SU-DHL-6 (cell line): ENCODE data around the gene CFAP20DC.

Source experiments
- H2AFZ ChIP-seq: fragments of 200-600 bp; sonication (generic); 2 replicates; pipeline ENCODE4 v1.6.1; 2014; ENCODE audit warnings: low read depth, mild to moderate bottlenecking, moderate library complexity, mixed read lengths, antibody characterized with exemption, low read length; ENCODE audit not compliant: severe bottlenecking
- H3F3A ChIP-seq: fragments of 200-600 bp; shearing (Covaris generic); 2 replicates; pipeline ENCODE4 v1.6.0; 2016; ENCODE audit warnings: antibody characterized with exemption, mild to moderate bottlenecking; ENCODE audit not compliant: insufficient read depth
- H3K27ac ChIP-seq: fragments of 200-600 bp; sonication (generic); 2 replicates; pipeline ENCODE4 v1.5.1; 2016; ENCODE audit warnings: low read depth, mild to moderate bottlenecking, low read length, moderate library complexity, mixed read lengths
- H3K27me3 ChIP-seq: fragments of 200-600 bp; sonication (generic), shearing (Covaris generic); 2 replicates; pipeline ENCODE4 v1.6.0; 2014; ENCODE audit warnings: mild to moderate bottlenecking, low read length
- H3K36me3 ChIP-seq: fragments of 200-600 bp; sonication (generic); 2 replicates; pipeline ENCODE4 v1.6.1; 2014; ENCODE audit warnings: mild to moderate bottlenecking, low read length, mixed read lengths
- H3K4me2 ChIP-seq: fragments of 300-600, 200-600 bp; shearing (Covaris generic), sonication (generic); 2 replicates; pipeline ENCODE4 v1.6.0; 2014; ENCODE audit warnings: low read length, low read depth, mild to moderate bottlenecking; ENCODE audit not compliant: poor library complexity, severe bottlenecking
- H3K4me3 ChIP-seq: fragments of 200-600 bp; sonication (generic); 2 replicates; pipeline ENCODE4 v1.5.1; 2014; ENCODE audit warnings: antibody characterized with exemption, low read length, mild to moderate bottlenecking, mixed read lengths; ENCODE audit not compliant: insufficient read depth, poor library complexity, severe bottlenecking
- H3K79me2 ChIP-seq: fragments of 200-600 bp; sonication (generic); 2 replicates; pipeline ENCODE4 v1.6.1; 2014; ENCODE audit warnings: mild to moderate bottlenecking, low read length, moderate library complexity; ENCODE audit not compliant: insufficient read depth
- H3K9ac ChIP-seq: fragments of 200-600 bp; sonication (generic); 2 replicates; pipeline ENCODE4 v1.7.0; 2014; ENCODE audit warnings: mild to moderate bottlenecking, low read length
- H3K9me2 ChIP-seq: fragments of 200-600 bp; sonication (generic); replicated peaks from 2 replicates; pipeline ENCODE4 v1.6.1; 2014; ENCODE audit warnings: low read length; ENCODE audit not compliant: insufficient read depth
- H3K9me3 ChIP-seq: fragments of 200-600 bp; sonication (generic); 2 replicates; pipeline ENCODE4 v1.6.1; 2014; ENCODE audit warnings: low read length, mixed read lengths; ENCODE audit not compliant: insufficient read depth
- H4K20me1 ChIP-seq: fragments of 200-600 bp; sonication (generic); 2 replicates; pipeline ENCODE4 v1.6.1; 2014; ENCODE audit warnings: low read depth, mild to moderate bottlenecking, antibody characterized with exemption, low read length, moderate library complexity, mixed read lengths
- CTCF ChIP-seq: fragments of 200-600 bp; sonication (generic); IDR thresholded peaks from one replicate; pipeline ENCODE4 v1.5.1; 2017; ENCODE audit warnings: antibody characterized with exemption, mild to moderate bottlenecking, low read length, moderate library complexity; ENCODE audit not compliant: insufficient read depth, poor library complexity, severe bottlenecking
- EZH2phosphoT487 ChIP-seq: fragments of 200-600 bp; sonication (generic), shearing (Covaris generic); conservative IDR thresholded peaks from 2 replicates; pipeline ENCODE4 v1.6.1; 2018; ENCODE audit warnings: mild to moderate bottlenecking, antibody characterized with exemption, low read length, moderate library complexity, mixed read lengths

The CFAP20DC gene

GRCh38 chr3:58989163-58989562 lies 60.7 kb downstream of the CFAP20DC start:
- Histone ChIP-seq H3K79me2 (no peaks in the 10 kb centered on the region), H3K9me3 (no peaks in the 10 kb centered on the region), H4K20me1 (no peaks in the 10 kb centered on the region), H2AFZ (no peak overlapping the region), H3K9ac (no peak overlapping the region), H3K4me3 (no peak overlapping the region), H3K27ac (no peak overlapping the region), H3K4me2 (no peak overlapping the region), H3K27me3 (no peaks in the 10 kb centered on the region), H3K36me3 (no peaks in the 10 kb centered on the region), H3K9me2 (no peaks in the 10 kb centered on the region), H3F3A (no peaks in the 10 kb centered on the region)
- TF ChIP-seq CTCF (no peak), EZH2phosphoT487 (no peak)

- no peak for TF ChIP-seq CTCF
- TF ChIP-seq EZH2phosphoT487: no peak
- H3K9me3 ChIP-seq: no peaks in the 10 kb centered on the region
- no peak overlapping the region for H3K4me2 ChIP-seq
- H3K4me3 ChIP-seq: no peak overlapping the region
- no peaks in the 10 kb centered on the region for H3K27me3 ChIP-seq
- no peaks in the 10 kb centered on the region for H3K9me2 ChIP-seq
- H3K27ac ChIP-seq: no peak overlapping the region
- no peaks in the 10 kb centered on the region for H3K79me2 ChIP-seq
- H3K36me3 ChIP-seq: no peaks in the 10 kb centered on the region
- H2AFZ ChIP-seq: no peak overlapping the region
- no peaks in the 10 kb centered on the region for H3F3A ChIP-seq
- no peak overlapping the region for H3K9ac ChIP-seq
- H4K20me1 ChIP-seq: no peaks in the 10 kb centered on the region
Observed at GRCh38 chr3:58988041-58988440, 61.8 kb downstream of the CFAP20DC start.

GRCh38 chr3:58986654-58987053 lies 63.2 kb downstream of the CFAP20DC start:
- H4K20me1 ChIP-seq: no peaks in the 10 kb centered on the region
- no peaks in the 10 kb centered on the region for H3K36me3 ChIP-seq
- H3K9ac ChIP-seq: no peak overlapping the region
- TF ChIP-seq CTCF (no peak), EZH2phosphoT487 (no peak)
- no peak overlapping the region for H2AFZ ChIP-seq
- H3K79me2 ChIP-seq: no peaks in the 10 kb centered on the region
- H3K4me3 ChIP-seq: no peak overlapping the region
- H3K27ac ChIP-seq: no peak overlapping the region
- H3K27me3 ChIP-seq: no peaks in the 10 kb centered on the region
- H3K9me3 ChIP-seq: no peaks in the 10 kb centered on the region
- no peak overlapping the region for H3K4me2 ChIP-seq
- H3K9me2 ChIP-seq: no peaks in the 10 kb centered on the region
- no peaks in the 10 kb centered on the region for H3F3A ChIP-seq
